K562 (cell line): ENCODE data around the gene ORAI3. TPM values are rescaled to one million over a fixed set of nuclear protein-coding genes. Genes with fewer than 3 reads are reported as not detected.

Experiments used
- CREB5 ChIP-seq: fragments of 250-450 bp; sonication (Bioruptor Pico); IDR thresholded peaks from 2 replicates; pipeline ENCODE4 v1.5.0; 2020; ENCODE audit warnings: mild to moderate bottlenecking
- ETS1 ChIP-seq: conservative IDR thresholded peaks from 2 replicates; pipeline ENCODE4 v1.6.1; 2011; ENCODE audit warnings: low read depth, mild to moderate bottlenecking, low read length; ENCODE audit not compliant: control insufficient read depth
- FOXM1 ChIP-seq, 2 experiments: fragments of 450-650 bp in 1 of 2; sonication (generic) in 1 of 2; formaldehyde crosslinking in 1 of 2; IDR thresholded peaks; 2 replicates each; pipeline versions ENCODE4 v1.6.1 to v1.9.0; 2017 to 2022; ENCODE audit warnings: low read depth in 2 of 2, mild to moderate bottlenecking in 2 of 2, missing genetic modification reagents in 1 of 2, moderate library complexity in 1 of 2
- GABPA ChIP-seq: fragments of 200-800 bp; sonication (Bioruptor generic); conservative IDR thresholded peaks from 2 replicates; pipeline ENCODE4 v1.6.1; 2016; ENCODE audit warnings: low read depth, missing genetic modification characterization, missing compliant biosample characterization
- GTF2B ChIP-seq: IDR thresholded peaks from 2 replicates; pipeline ENCODE4 v1.6.1; 2011; ENCODE audit not compliant: insufficient read length; ENCODE audit errors: extremely low read depth
- HMG20A ChIP-seq: fragments of 450-650 bp; formaldehyde crosslinking; conservative IDR thresholded peaks from 2 replicates; pipeline ENCODE4 v1.4.0; 2020; ENCODE audit warnings: mild to moderate bottlenecking, mixed read lengths
- LEF1 ChIP-seq: fragments of 450-650 bp; IDR thresholded peaks from 2 replicates; pipeline ENCODE4 v1.6.1; 2016; ENCODE audit warnings: mild to moderate bottlenecking
- MAX ChIP-seq: sonication (generic); formaldehyde crosslinking; IDR thresholded peaks from 2 replicates; pipeline ENCODE4 v1.9.0; 2022; ENCODE audit warnings: mild to moderate bottlenecking, missing genetic modification reagents
- MCM5 ChIP-seq: fragments of 450-650 bp; IDR thresholded peaks from 2 replicates; pipeline ENCODE4 v1.6.1; 2016; ENCODE audit warnings: low read depth
- NKRF ChIP-seq: fragments of 450-650 bp; IDR thresholded peaks from 2 replicates; pipeline ENCODE4 v1.6.1; 2016; ENCODE audit warnings: borderline replicate concordance
- POLR2A ChIP-seq: fragments of 450-650 bp; conservative IDR thresholded peaks from 2 replicates; pipeline ENCODE4 v1.6.1; 2016
- RBFOX2 ChIP-seq: fragments of 200-400 bp; formaldehyde crosslinking; IDR thresholded peaks from 2 replicates; pipeline ENCODE4 v1.6.1; 2017; ENCODE audit warnings: low read depth, mild to moderate bottlenecking, low read length, moderate library complexity
- RBM17 ChIP-seq: fragments of 200-400 bp; formaldehyde crosslinking; IDR thresholded peaks from 2 replicates; pipeline ENCODE4 v1.6.1; 2017; ENCODE audit warnings: low read depth, mild to moderate bottlenecking, low read length, borderline replicate concordance
- TCF7 ChIP-seq: sonication (generic); IDR thresholded peaks from 2 replicates; pipeline ENCODE4 v1.6.1; 2016; ENCODE audit warnings: antibody characterized with exemption, borderline replicate concordance
- THAP7 ChIP-seq: fragments of 250-450 bp; sonication (Bioruptor Pico); IDR thresholded peaks from 2 replicates; pipeline ENCODE4 v1.5.0; 2021
- ZBTB17 ChIP-seq: fragments of 450-650 bp; formaldehyde crosslinking; IDR thresholded peaks from 2 replicates; pipeline ENCODE4 v1.4.0; 2020; ENCODE audit warnings: mild to moderate bottlenecking
- ZFP30 ChIP-seq: fragments of 250-450 bp; sonication (Bioruptor Pico); IDR thresholded peaks from 2 replicates; pipeline ENCODE4 v1.8.0; 2022; ENCODE audit warnings: moderate library complexity, mild to moderate bottlenecking, inconsistent platforms, borderline replicate concordance
- ZFP36 ChIP-seq: fragments of 150-350 bp; IDR thresholded peaks from 2 replicates; pipeline ENCODE4 v1.6.1; 2018; ENCODE audit warnings: low read length, low read depth; ENCODE audit not compliant: partially characterized antibody
- ZNF444 ChIP-seq: fragments of 250-450 bp; sonication (Bioruptor Pico); IDR thresholded peaks from 2 replicates; pipeline ENCODE4 v1.4.0; 2020; ENCODE audit warnings: mild to moderate bottlenecking, moderate library complexity
- polyA plus RNA-seq, 8 experiments: library from polyadenylated mRNA; depleted of rRNA in 4 of 8; stranded (reverse) in 5 of 8; unstranded in 3 of 8; fragments of >200 nt; fragmentation: Nextera tagmentation in 2 of 8; fragmentation: Illumina TruSeq in 1 of 8; extraction: Ambion mirVana in 2 of 8; extraction: Trizol in 1 of 8; gene quantifications; 2 replicates each; pipeline versions ENCODE4 v1.2.1 to v1.2.3, GENCODE V29; 2011 to 2014; ENCODE audit warnings: inconsistent platforms in 1 of 8, missing spikeins in 1 of 8
- total RNA-seq, 7 experiments: library from RNA; depleted of rRNA in 6 of 7; stranded (reverse); fragments of >200 nt in 6 of 7; fragmentation: Illumina TruSeq in 2 of 7; extraction: Trizol in 2 of 7; gene quantifications; 2 replicates each; pipeline versions ENCODE4 v1.2.1 to v1.2.3, GENCODE V29; 2011 to 2021; ENCODE audit warnings: low replicate concordance in 1 of 7

The ORAI3 gene
- total and polyA plus RNA-seq, 9 of the 15 experiments (the other 6 are each of a cell fraction or from before 2014, with no cell fraction given), result 4.9 to 23.3 (median 14.1) TPM

- TF ChIP-seq ETS1 (no peak), HMG20A (no peak), RBFOX2 (0 out of 2 replicates have a peak, but pooled peaks have one; percentile 21), ZFP30 (no peak), NKRF (no peak), THAP7 (CRISPR knock-in tag) (no peak), TCF7 (no peak), MAX (CRISPR knock-in tag) (peak; percentile 14; the same call in 1 of the 2 replicates), GABPA (tag) (0 out of 2 replicates have a peak, but pooled peaks have one; percentile 38), ZNF444 (CRISPR knock-in tag) (no peak), FOXM1 (IDR thresholded peaks at IDR 0.05; ENCODE audit: low read depth) (no peak), FOXM1 (CRISPR knock-in tag; IDR thresholded peaks at IDR 0.05; ENCODE audit: low read depth) (no peak), GTF2B (no peak), ZFP36 (no peak), ZBTB17 (0 out of 2 replicates have a peak, but pooled peaks have one; percentile 28), RBM17 (no peak), POLR2A (no peak), LEF1 (no peak), CREB5 (no peak), MCM5 (no peak)
Measured at GRCh38 chr16:30904114-30904780, 44.6 kb upstream of the ORAI3 start (continued).
